Gastrocnemius medialis (tissue), 4 donors: ENCODE measurements around the gene MDFIC. TPM values are rescaled to one million over a fixed set of nuclear protein-coding genes. Genes with fewer than 3 reads are reported as not detected.

Experiments used
- ATAC-seq, 2 donors: fragments of 150-250 bp; one replicate each; pipeline ENCODE4 v1.9.1; 2016
- DNase-seq, 2 donors: peaks; one replicate each; pipeline ENCODE4 v3.0.0-alpha.2; 2019
- H3K27ac ChIP-seq, 4 donors: fragments of 200-600 bp; sonication (generic); 1 replicate in 1 of 4; 2 replicates in 3 of 4; pipeline ENCODE4 v1.5.1; 2016 to 2018; ENCODE audit warnings: mild to moderate bottlenecking in 2 of 4, moderate library complexity in 1 of 4
- H3K27me3 ChIP-seq, 3 donors: fragments of 200-600 bp; sonication (generic) in 2 of 3; 1 replicate in 1 of 3; 2 replicates in 2 of 3; pipeline versions ENCODE4 v1.5.1 to v1.6.0; 2016 to 2019; ENCODE audit warnings: mild to moderate bottlenecking in 1 of 3, moderate library complexity in 1 of 3
- H3K36me3 ChIP-seq, 2 donors: fragments of 200-600 bp; sonication (generic) in 1 of 2; one replicate each; pipeline ENCODE4 v1.5.1; 2017 to 2018
- H3K4me1 ChIP-seq, 2 donors: fragments of 200-600 bp; sonication (generic) in 1 of 2; one replicate each; pipeline ENCODE4 v1.5.1; 2016 to 2017; ENCODE audit warnings: mild to moderate bottlenecking in 2 of 2
- H3K4me3 ChIP-seq, 4 donors: fragments of 200-600 bp; sonication (generic) in 3 of 4; 1 replicate in 1 of 4; 2 replicates in 3 of 4; pipeline ENCODE4 v1.5.1; 2016 to 2019; ENCODE audit warnings: mild to moderate bottlenecking in 2 of 4
- H3K9me3 ChIP-seq, 3 donors: fragments of 200-600 bp; sonication (generic) in 2 of 3; 1 replicate in 1 of 3; 2 replicates in 2 of 3; pipeline ENCODE4 v1.5.1; 2016 to 2019
- POLR2A ChIP-seq, 2 donors: fragments of 450-650 bp; IDR thresholded peaks; one replicate each; pipeline ENCODE4 v1.6.1; 2017; ENCODE audit warnings: antibody characterized with exemption in 2 of 2, mild to moderate bottlenecking in 2 of 2, moderate library complexity in 2 of 2
- in situ Hi-C, 4 donors: fragments of 200-750 bp; cut with MboI; loops; one replicate each; pipeline versions ENCODE4 v1.15.0 to v1.8.0; 2017; ENCODE audit warnings: low sequenced_read_pairs in 4 of 4
- intact Hi-C: fragments of 100-400 bp; cut with DNase I; formaldehyde crosslinking; loops from one replicate; pipeline ENCODE4 v1.15.1; 2023; ENCODE audit warnings: low total_unique reads
- total RNA-seq, 4 donors: library from RNA; depleted of rRNA; stranded (reverse); fragments of >200 nt; gene quantifications; one replicate each; pipeline versions ENCODE4 v1.1.0 to v1.2.3, GENCODE V29; 2016
- TF ChIP-seq, protein P1 (sequence below), 5 experiments: fragments of 450-650 bp in 3 of 5; fragments of 200-600 bp in 2 of 5; sonication (generic) in 2 of 5; IDR thresholded peaks in 4 of 5; conservative IDR thresholded peaks in 1 of 5; 1 replicate in 4 of 5; 2 replicates in 1 of 5; pipeline ENCODE4 v1.5.1; 2016 to 2019; ENCODE audit warnings: antibody characterized with exemption in 5 of 5, mild to moderate bottlenecking in 3 of 5, moderate library complexity in 3 of 5

The MDFIC gene, protein sequence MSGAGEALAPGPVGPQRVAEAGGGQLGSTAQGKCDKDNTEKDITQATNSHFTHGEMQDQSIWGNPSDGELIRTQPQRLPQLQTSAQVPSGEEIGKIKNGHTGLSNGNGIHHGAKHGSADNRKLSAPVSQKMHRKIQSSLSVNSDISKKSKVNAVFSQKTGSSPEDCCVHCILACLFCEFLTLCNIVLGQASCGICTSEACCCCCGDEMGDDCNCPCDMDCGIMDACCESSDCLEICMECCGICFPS
- total RNA-seq = 10 to 100 TPM in 3 of 4 donors, 1 to 10 TPM in 1; 6.3 to 11.6 (median 10.6) TPM

DNA sequence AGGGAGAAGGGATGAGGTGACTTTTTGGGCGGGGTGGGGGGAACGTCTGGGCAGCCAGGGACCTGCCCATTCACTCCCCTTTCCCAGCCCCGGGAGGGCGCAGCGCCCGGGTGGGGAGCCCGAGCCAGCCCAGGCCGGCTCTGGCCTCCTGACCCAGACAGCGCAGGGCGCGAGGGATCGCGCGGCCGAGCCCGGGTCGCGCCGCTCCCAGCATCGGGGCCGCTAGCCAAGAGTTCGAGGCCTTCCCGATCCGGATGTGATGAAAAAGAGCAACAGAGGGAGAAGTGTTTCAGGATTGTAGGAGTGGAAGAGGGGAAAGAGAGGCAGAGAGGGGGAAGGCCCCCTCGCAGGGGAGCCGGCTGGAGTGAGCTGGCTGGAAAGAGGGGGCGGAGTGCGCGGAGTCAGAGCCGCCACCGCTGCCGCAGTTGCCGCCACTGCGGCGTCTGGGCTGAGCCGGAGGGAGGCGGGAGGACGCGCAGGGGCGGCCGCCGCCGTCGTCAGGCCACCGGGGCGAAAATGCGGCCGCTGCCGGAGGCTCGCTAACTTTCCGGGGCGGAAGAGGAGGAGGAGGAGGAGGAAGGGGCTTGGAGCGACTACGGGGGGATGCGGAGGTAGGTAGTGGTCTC is at the start of gene MDFIC:
TSS of gene MDFIC (plus strand) at position 69 of the 626 bp plus-strand sequence. CDS start 940 bp downstream, outside the sequence.
- TF ChIP-seq POLR2A (IDR thresholded peaks at IDR 0.05) = peak; percentile 34
- TF ChIP-seq, protein P1, sequence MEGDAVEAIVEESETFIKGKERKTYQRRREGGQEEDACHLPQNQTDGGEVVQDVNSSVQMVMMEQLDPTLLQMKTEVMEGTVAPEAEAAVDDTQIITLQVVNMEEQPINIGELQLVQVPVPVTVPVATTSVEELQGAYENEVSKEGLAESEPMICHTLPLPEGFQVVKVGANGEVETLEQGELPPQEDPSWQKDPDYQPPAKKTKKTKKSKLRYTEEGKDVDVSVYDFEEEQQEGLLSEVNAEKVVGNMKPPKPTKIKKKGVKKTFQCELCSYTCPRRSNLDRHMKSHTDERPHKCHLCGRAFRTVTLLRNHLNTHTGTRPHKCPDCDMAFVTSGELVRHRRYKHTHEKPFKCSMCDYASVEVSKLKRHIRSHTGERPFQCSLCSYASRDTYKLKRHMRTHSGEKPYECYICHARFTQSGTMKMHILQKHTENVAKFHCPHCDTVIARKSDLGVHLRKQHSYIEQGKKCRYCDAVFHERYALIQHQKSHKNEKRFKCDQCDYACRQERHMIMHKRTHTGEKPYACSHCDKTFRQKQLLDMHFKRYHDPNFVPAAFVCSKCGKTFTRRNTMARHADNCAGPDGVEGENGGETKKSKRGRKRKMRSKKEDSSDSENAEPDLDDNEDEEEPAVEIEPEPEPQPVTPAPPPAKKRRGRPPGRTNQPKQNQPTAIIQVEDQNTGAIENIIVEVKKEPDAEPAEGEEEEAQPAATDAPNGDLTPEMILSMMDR (IDR thresholded peaks at IDR 0.05 in 4 of 5, conservative IDR thresholded peaks at IDR 0.05 in 1 of 5) = no peak
- H3K9me3 ChIP-seq = no peaks in the 10 kb centered on the region
- peak within 1 kb of the TSS; percentile 76 to 96 (median 86) for H3K4me3 ChIP-seq
- ATAC-seq (peak; percentile 66 to 68), DNase-seq (peak; percentile 3 to 29)
- in situ Hi-C loops = loop anchor here in 1 of 4 donors (5.0 kb wide), 1 partner anchor 85 kb away; no protein-coding TSS in a partner anchor
- H3K4me1 ChIP-seq = peaks cover 8 to 12% of the 10 kb centered on the region in 2 donors
- no peaks in the 10 kb centered on the region for H3K36me3 ChIP-seq
- H3K27ac ChIP-seq = peak within 1 kb of the TSS; percentile 77 to 89 (median 85)
- intact Hi-C loops = loop anchor here (5.0 to 10.0 kb wide), 2 partner anchors 55 to 163 kb away; no protein-coding TSS in a partner anchor
- H3K27me3 ChIP-seq = no peaks in the 10 kb centered on the region

DNA sequence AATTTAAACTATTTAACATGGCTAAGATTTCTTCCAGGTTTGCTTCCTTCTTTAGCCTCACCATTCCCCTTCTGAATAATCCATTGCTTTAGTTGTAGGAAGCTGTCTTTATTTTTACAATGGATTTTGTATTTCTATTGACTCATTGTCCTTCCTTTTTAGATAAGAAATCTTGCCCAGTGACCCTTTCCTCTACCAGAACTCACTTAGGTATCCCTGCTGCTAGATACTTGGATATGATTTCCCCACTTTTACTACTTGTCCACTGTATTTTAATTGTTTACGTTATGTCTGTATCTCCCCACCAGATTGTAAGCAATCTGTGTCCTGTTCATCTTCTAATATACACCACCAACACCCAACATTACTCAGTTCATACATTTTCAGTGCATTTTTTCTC is 47.7 kb upstream of the MDFIC start:
- Histone ChIP-seq H3K4me3 (no peak overlapping the region), H3K9me3 (no peaks in the 10 kb centered on the region), H3K4me1 (no peaks in the 10 kb centered on the region), H3K27me3 (no peaks in the 10 kb centered on the region), H3K36me3 (no peaks in the 10 kb centered on the region), H3K27ac (no peak overlapping the region)
- no peak for DNase-seq
- in situ Hi-C loops (loop anchor here in 1 of 4 donors (25.0 kb wide), 1 partner anchor 338 kb away; no protein-coding TSS in a partner anchor), intact Hi-C loops (no loop called here)
- ATAC-seq = no peak
- TF ChIP-seq, protein P1 (IDR thresholded peaks at IDR 0.05 in 4 of 5, conservative IDR thresholded peaks at IDR 0.05 in 1 of 5) = no peak
- no peak for TF ChIP-seq POLR2A (IDR thresholded peaks at IDR 0.05)

DNA sequence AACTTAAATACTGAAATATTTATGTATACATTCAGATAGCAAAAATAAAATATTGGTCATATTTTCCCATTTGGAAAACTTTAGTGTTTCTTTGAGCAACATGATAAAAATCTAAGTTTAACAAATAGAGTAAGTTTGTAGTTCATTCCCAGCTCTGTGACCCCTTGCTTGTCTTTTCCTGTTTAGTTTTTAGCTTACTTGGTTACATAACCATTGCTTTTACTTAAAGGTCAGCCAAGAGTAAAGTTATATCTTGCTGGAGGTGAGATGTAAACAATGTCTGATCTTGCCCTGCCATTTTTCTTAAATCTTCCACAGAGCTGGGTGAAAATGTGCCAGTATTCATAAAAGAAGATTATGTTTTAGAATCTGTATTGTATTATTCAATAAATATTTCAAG is 46.7 kb upstream of the MDFIC start:
- in situ Hi-C loops = no loop called here
- no peaks in the 10 kb centered on the region for H3K36me3 ChIP-seq
- H3K4me1 ChIP-seq = no peaks in the 10 kb centered on the region
- TF ChIP-seq POLR2A (IDR thresholded peaks at IDR 0.05) = no peak
- TF ChIP-seq, protein P1 (IDR thresholded peaks at IDR 0.05 in 4 of 5, conservative IDR thresholded peaks at IDR 0.05 in 1 of 5) = no peak
- no peak overlapping the region for H3K27ac ChIP-seq
- no peaks in the 10 kb centered on the region for H3K9me3 ChIP-seq
- H3K27me3 ChIP-seq = no peaks in the 10 kb centered on the region
- intact Hi-C loops = no loop called here
- no peak overlapping the region for H3K4me3 ChIP-seq
- ATAC-seq (no peak), DNase-seq (no peak)

DNA sequence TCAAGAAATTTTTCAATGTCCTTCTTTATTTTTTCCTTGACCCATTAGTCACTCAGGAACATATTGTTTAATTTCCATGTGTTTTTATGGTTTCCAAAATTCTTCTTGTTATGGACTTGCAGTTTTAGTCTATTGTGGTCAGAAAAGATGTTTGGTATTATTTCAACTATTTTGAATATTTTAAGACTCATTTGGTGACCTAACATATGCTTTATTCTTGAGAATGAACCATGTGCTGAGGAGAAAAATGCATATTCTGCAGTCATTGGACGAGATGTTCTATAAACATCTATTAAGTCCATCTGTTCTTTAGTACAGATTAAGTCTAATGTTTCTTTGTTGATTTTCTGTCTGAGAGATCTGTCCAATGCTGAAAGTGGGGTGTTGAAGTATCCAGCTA is 42.3 kb upstream of the MDFIC start:
- no peak for ATAC-seq
- no peak for TF ChIP-seq POLR2A (IDR thresholded peaks at IDR 0.05)
- TF ChIP-seq, protein P1 (IDR thresholded peaks at IDR 0.05 in 4 of 5, conservative IDR thresholded peaks at IDR 0.05 in 1 of 5) = no peak
- no peaks in the 10 kb centered on the region for H3K4me1 ChIP-seq
- H3K36me3 ChIP-seq = no peaks in the 10 kb centered on the region
- DNase-seq = no peak
- no peak overlapping the region for H3K4me3 ChIP-seq
- H3K9me3 ChIP-seq = no peaks in the 10 kb centered on the region
- in situ Hi-C loops = no loop called here
- no peaks in the 10 kb centered on the region for H3K27me3 ChIP-seq
- H3K27ac ChIP-seq = no peak overlapping the region
- intact Hi-C loops = no loop called here
